GM21423 (cell line): ENCODE measurements around the gene RHOBTB3.
A peak's percentile ranks its signal among the peaks of the same experiment; 100 is the strongest.
"Not testable (repeated sequence)": the region's sequence is repeated elsewhere in the genome, so short reads cannot be mapped to it uniquely, and the experiment has no call there.

ENCODE experiments used
- ATAC-seq: cut with Tn5 transposase; IDR thresholded peaks from one replicate; pipeline ENCODE4 v1.9.1; 2021; ENCODE audit warnings: mild to moderate bottlenecking, moderate library complexity; ENCODE audit not compliant: unreplicated experiment

RHOBTB3 gene

DNA sequence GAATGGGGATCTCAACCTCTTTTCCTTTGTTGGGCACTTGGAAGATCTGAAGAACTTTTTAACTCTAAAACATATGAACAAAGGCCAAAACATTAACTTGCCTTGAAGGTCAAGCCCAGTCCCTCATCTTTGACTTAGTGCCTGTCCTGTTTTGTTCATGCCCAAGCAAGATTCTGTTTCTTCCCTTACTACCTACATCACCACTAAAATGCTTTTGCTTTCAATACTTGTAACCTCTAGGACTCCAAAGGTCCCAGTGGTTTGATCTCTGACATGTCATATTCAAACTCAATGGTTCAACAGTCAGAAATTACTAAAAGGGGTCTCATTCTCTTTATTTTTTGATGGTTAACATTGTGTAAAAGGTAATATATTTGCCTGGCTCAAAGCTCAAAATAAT is 67.4 kb downstream of the RHOBTB3 start:
- ATAC-seq = no peak

DNA sequence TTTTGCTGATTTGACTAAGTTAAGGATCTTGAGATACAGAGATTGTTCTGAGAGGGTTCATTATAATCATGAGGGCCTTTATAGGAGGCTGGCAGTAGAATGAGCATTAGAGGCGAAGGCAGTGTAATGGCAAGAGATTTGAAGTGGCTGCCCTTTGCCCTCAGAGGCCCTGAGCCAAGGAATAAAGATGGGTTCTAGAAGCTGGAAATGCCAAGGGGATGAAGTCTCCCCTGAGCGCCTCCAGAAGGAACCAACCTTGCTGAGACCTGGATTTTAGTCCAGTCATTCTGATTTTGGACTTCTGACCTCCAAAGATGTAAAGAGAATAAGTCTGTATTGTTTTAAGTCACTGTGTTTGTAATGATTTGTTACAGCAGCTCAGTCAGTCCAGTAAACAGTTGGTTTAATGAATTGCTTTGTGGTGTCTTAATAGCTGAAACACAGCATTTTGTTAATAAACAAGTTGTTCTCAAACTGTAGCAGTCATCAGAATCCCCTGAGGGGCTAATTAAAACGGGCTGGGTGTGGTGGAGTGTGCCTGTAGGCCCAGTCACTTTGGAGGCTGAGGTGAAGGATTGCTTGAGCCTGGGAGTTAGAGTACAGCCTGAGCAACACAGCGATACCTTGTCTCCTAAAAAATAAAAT is 68.2 kb downstream of the RHOBTB3 start:
- no peak for ATAC-seq

DNA sequence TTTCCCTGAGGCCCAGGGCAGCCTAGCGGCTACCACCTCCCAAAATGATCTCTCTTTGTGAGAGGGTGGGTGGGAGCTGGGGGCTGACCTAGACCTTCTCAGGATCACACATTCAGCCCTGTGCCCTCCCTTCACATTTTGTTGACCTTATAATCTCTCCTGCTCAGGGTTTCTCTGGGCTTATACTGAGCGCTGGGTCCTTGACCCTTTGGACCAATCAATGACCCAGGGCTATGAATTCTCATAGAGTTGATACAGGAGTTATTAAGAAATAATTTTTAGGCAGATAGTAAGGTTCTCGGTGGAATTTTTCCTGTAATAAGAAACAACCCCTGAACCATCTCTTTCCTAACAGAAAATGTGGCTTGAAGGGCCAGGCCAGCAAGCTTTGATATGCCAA is 69.4 kb downstream of the RHOBTB3 start:
- ATAC-seq = no peak

DNA sequence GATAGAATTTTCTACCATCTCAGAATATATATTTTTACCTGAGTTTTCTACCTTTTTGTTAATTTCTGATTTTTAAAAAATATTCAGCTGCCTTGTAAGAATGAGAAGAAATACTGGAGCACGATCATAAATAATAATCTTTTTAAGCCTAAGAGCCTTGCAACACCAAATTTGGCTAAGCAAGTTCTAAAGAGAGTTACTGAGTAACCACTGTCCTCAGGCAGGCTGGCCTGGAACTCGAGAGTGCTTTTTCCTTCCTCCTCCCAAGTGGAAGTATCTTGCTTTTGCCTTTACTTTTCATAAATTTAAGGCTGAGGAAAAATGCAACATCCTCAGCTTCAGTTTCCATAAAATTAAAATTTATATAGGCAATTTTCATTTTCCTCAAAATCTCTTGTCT is 70.4 kb downstream of the RHOBTB3 start:
- ATAC-seq = no peak

DNA sequence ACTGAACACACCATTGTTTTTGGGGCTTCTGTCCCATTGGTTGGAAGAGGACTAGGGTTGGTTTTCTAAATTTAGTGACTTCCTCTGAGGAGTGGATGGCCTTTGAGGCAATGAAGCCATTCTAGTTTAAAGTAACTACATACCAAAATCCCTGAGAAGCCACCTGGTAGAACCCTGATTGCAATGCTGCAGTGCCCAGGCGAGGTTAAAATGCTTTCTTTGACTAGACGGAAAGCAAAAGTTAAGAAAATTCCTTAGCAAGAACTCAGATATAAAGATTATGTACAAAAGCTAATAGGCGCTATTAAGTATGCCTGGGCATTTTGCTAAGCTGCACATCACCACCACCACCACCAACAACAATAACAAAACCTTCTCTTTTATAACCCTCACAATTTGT is 70.8 kb downstream of the RHOBTB3 start:
- no peak for ATAC-seq

DNA sequence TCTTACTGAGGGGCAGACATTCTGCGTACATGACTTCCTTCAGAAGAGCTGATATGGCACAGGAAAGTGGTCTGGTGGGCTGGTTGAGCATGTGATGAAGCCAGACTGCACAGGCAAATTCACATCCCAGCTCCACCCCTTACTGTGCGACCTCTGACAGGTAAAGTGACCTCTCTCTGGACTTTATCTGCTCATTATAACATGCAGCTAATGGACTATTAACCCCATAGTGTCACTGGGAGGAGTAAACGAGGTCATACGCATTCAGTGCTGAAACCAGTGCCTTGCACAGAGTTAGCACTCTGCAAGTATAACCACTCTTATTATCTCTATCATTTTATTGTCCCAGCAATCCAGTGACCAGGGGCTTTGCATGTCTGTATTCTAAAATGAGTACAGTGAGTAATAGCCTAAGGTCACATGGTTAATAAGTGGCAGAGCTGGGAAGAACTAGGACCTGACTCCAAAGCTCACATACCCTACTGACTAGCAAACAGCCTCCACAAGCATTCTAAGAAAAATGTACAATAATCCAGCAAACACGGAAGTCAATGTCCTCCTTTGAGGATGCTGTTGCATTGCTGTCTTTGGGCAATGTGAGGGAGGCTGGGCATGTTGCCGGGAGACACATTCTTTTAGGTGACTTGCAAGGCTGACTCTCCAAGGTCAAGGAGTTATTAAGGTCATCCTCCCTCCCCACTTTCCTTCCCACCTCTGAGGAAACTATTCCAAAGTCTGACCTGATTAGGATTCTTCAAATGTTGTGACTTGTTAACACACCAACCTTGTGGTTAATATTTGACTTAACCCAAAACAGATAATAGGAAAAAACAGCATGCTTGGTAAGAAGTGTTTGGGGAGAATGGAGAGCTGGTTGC is 72.4 kb downstream of the RHOBTB3 start:
- ATAC-seq = no peak

DNA sequence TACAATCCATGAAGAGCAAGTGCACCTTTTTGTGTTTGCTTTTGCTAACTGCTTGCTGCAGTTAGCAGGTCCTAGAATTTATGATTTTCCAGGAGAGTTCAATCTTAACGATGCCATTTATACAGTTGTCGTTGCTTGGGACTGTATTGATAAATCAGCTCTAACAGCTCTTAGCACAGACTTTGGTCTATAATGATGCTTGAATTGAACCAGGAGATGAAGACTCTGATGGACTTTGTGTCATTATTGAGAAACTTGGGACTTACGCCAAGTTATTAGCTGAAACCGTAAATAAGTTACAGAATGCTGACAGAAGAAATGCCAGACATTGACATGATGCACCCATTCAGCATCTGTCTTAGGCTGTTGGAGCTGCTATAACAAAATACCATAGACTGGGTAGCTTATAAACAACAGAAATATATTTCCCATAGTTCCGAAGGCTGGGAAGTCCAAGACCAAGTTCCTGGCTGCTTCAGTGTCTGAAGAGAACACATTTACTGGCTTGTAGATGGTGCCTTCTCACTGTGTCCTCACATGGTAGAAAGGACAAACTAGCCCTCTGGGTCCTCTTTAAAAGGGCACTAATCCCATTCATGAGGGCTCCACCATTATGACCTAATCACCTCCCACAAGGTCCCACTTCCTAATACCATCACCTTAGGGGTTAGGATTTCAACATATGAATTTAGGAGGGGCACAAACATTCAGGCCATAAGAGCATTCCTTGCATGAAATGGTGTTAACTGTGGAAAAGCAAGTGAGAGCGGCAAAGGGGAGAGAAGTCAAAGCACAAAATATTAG is 73.8 kb downstream of the RHOBTB3 start:
- no peak for ATAC-seq

DNA sequence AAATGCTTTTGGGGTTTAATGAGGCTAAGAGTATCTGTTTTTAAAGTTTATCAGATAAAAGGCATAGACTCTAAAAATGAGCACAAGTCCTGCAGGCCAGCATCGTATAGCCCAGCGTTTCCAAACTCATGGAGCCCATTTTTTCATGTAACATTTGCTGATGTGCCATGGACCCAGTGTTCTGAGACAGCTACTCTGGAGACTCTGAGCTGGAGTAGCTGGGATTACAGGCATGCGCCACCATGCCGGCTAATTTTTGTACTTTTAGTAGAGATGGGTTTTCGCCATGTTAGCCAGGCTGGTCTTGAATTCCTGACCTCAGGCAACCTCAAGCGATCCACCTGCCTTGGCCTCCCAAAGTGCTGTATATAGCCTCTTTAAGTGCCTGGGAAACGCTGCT is 75.6 kb downstream of the RHOBTB3 start:
- no peak for ATAC-seq

DNA sequence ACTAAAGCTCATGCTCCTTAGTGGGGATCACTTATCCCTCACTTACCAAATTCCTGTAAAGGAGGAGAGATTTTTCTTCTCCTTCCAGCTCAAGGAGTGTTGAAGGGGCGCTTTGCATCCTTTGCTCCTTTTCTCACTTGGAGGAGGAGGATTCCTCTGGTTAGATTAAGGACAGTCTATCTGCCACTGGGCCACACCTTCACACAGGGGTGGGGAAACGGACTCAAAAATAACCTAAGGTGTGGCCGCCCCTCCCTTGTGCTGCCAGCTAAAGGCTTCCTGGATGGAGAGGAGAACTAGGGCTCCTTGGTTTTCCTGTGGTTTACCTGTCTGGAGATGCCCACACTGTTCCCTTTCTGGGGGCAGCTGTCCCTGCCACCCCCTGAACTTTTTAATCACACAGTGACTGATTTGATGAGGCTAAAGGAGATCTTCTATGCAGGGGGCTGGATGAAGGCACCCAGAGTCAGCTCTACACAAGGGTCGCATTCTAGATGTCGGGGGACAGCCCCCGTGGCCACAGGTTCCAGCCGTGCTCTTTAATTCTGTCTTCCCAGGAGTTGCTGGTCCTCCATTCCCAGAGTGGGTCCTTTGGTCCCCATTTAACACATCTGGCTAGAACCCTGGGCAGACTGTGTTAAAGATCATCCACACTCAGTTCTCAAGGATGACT is 77.0 kb downstream of the RHOBTB3 start:
- no peak for ATAC-seq

DNA sequence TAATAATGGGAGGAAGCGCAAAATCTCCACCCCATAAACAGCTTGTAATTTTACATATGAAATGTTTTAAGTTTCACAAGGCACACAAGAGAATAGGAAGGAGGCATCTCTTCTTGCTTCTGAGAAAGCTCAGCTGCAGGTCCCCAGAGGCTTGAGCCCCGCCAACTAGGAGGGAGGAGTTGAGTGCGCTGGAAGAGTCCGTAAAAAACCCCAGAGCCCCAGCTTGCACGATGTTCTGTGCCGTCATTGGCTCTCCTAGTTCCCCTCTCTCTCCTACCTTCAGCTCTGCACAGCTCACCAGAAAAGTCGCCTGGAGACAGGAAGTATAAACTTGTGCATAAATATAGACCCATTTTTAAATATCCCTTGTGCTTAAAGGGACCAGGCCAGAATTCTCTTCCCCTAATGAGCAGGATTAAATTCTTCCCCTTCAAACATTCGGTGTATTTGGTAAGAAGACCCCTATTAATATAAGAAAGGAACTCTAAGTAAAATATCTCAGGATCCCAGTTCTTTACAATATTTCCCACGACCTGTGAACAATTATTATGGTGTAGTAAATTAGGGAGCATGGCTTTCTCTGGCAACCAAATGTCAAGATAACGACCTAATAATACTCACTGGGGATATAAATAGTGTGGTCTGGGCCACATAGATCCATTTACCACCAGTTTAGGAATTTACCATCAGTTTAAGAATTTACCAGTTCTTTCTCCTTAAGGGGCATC is 77.7 kb downstream of the RHOBTB3 start:
- ATAC-seq = peak; percentile 99

DNA sequence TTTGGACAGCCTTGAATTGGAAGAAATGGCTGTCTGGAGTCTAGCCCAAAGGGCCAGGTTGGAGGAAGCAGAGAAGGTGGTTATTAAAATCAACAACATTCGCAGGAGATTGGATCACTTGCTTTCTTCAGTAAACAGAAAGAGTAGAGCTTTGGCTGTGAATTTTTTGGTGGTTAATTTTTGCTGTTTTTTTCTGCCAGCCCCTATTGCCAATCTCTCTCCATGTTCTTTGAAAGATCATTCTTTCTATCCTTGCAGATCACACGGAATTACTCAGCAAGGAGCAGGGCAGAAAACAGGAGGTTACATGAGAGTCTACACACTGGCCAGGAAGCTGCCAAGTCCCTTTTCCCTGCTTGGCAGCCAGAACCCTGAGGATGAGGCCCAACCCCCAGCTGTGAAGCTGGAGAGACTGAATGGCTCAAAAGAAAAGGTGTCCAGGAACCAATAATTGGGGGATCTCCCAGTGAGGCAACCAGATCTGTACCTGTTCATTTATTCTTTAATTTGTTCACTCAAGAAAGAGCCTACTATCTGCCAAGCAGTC is 78.4 kb downstream of the RHOBTB3 start:
- no peak for ATAC-seq

DNA sequence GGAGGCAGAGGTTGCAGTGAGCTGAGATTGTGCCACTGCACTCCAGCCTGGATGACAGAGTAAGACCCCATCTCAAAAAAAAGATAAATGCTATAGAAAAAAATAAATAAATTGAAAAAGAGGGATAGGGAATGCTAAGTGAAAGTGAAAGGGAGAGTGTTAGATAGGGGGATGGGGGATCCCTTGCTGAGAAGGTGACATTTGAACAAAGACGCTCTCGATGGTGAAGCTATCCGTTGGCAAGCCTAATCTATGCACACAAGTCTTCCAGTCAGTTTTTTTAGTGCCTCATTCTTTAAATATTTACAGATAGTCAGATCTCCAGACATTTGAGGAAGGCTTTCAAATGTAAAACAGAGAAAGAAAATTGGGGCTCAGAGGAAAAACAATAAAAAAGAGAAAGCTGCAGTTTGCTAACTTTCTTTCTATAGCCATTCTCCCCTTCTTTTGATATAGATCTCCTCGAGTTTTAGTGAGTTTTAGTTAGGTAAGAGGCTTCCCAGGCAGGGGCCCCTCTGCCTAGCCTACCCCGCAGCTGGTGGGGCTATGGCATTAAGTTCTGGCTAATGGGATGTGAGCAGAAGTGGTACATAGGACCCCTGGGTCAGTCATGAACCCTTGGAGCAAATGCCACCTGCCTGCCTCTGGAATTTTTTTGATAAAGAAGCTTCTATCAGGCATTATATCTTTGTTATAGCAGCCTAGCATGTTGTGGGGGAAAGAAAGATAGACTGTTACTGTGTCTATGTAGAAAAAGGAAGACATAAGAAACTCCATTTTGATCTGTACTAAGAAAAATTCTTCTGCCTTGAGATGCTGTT is 79.4 kb downstream of the RHOBTB3 start:
- no peak for ATAC-seq

DNA sequence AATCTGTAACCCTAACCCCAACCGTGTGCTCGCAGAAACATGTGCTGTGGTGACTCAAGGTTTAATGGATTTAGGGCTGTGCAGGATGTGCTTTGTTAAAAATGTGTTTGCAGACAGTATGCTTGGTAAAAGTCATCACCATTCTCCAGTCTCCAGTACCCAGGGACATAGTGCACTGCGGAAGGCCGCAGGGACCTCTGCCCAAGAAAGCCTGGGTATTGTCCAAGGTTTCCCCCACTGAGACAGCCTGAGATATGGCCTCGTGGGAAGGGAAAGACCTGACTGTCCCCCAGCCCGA is 79.9 kb downstream of the RHOBTB3 start:
- not testable (repeated sequence) for ATAC-seq

DNA sequence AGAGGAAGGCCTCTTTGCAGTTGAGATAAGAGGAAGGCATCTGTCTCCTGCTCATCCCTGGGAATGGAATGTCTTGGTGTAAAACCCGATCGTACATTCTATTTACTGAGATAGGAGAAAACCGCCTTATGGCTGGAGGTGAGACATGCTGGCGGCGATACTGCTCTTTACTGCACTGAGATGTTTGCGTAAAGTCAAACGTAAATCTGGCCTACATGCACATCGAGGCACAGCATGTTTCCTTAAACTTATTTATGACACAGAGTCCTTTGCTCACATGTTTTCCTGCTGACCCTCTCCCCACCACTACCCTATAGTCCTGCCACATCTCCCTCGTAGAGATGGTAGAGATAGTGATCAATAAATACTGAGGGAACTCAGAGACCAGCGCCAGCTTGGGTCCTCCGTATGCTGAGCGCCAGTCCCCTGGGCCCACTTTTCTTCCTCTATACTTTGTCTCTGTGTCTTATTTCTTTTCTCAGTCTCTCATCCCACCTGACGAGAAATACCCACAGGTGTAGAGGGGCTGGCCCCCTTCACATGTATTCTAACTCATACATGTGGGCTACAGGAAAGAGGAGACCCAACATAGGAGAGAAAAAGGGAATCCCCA is 80.4 kb downstream of the RHOBTB3 start:
- ATAC-seq = not testable (repeated sequence)

DNA sequence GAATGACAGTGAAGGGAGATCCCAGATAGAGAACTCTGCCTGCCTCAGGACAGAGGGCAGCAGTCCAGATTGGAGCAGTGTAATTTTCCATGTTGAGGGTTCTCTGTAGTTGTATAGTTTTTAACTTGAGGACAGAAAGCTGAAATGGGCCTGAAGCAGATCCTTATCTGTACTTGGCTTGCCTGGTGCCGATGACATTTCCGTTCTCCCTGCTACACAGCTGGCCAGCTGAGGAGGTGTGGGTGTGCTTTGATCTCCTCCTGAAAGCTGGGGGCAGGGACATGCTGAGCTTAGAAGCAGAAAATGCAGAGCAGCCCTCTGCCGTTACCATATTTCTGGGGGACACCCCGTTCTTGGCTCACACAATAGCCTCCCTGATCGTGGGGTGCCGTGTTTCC is 80.9 kb downstream of the RHOBTB3 start:
- no peak for ATAC-seq

DNA sequence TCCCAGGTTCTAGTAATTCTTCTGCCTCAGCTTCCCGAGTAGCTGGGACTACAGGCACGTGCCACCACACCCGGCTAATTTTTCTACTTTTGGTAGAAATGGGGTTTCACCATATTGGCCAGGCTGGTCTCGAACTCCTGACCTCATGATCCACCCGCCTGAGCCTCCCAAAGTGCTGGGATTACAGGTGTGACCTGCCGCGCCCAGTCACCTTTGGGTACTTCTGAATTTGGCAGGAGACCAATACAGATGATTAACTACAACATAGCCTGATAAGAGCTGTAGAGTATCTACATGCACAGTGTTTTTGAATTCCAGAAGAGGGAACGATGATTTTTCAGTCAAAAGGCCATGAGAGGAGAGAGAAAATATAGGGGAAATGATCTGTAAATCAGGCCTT is 81.9 kb downstream of the RHOBTB3 start:
- ATAC-seq = not testable (repeated sequence)

DNA sequence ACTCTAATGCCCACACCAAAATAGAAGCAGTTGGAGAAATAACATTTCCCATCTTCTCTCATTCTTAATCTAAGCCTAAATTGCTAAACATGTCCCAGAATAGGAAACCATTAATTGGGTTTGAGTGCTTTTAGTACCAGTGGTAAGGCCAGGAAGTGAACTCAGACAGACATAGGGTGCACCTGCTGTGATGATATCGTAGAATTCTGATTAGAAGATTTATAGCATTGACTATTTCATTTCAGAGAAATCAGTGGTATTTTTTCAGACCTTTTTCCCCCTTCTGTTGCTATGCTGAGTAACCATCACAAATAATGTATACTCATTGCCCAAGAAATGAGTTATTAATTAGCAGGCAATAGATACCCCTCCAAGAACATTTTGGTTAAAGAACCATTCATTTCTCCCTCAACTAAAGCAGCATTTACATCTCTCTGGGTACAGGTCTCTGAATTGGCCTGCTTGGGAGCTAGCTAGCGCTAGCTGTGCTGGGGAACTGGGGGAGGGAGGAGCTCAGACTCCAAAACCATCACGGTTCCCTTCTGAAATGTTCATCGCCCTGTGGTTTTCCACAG is 84.1 kb downstream of the RHOBTB3 start:
- ATAC-seq = no peak

DNA sequence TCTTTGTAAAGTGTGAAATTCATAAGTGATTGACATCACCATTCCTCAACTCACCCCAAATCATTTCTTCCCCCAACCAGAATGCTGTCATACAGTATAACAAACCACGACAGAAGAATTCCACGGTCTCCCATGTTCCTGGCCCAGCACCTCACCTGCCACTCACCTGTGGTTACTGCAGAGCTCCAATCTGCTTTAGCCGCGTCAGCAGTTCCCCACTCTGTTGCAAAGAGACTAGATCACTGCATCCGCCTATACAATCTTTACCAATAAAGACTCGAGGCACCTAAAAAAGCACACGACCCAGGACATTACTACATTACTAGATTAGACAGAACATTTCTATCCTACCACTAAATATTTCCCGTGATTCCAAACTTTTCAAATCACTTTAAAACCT is 85.2 kb downstream of the RHOBTB3 start:
- ATAC-seq = no peak

DNA sequence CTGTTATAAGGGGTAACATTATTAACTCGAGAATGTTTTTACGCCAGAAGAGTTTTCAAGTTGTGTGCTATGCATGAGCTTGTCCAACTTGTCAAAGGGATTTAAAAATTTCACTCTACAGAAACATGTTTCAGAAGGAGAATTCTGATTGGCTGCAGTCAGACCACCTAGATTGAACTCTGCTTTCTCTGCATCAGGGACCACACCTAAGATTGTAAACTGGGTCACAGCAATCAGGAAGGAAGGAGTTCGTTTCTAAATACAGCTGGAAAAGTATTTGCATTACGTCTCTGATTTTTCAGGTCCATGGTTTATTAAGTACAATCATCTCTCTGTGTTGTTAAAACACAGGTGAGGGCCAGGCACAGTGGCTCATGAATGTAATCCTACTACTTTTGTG is 85.6 kb downstream of the RHOBTB3 start:
- no peak for ATAC-seq
